Erythroblast (primary cell): ENCODE measurements around the gene GSTT2B.
"Not testable (repeated sequence)": the region's sequence is repeated elsewhere in the genome, so short reads cannot be mapped to it uniquely, and the experiment has no call there.

Experiments
- DNase-seq, 2 experiments: peaks; one replicate each; lab custom pipeline; 2025; lab: John Stamatoyannopoulos, UW
- GATA1 ChIP-seq: IDR thresholded peaks from 2 replicates; pipeline ENCODE4 v1.6.1; 2011; ENCODE audit warnings: low read depth, mild to moderate bottlenecking, control low read depth, low read length, moderate library complexity
- POLR2A ChIP-seq: IDR thresholded peaks from 2 replicates; pipeline ENCODE4 v1.6.1; 2011; ENCODE audit warnings: mild to moderate bottlenecking, low read length

Gene GSTT2B

GRCh38 chr22:23997092-23997491 is 36.1 kb upstream of the GSTT2B start:
- DNase-seq: no peak
- TF ChIP-seq GATA1 (no peak), POLR2A (no peak)

DNA sequence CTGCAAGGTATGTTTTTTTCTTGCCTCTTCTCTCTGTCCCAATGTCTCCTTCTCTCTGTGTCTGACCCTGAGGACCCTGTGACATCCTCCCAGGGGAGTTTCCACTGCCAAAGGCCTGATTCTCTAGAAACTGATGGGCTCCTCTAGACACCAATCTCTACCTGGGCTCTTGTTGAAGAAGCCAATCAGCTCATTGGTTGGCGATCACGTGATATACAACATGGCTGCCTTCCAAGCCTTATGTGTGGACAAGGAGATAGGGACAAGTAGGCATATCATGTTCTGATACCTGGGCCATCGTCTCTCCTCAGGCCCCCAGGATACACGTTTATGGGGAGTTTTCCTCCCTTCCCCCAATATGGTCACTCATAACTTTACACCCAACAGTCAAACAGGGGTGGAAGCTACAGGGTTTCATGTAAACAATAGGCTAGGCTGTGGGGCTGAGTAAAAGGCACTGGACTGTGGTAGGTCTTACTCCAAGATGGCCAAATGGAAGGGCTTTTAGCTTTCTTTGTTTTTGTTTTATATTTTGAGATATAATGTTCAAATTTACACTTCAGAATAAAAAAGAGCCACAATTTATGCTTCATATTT is 32.7 kb upstream of the GSTT2B start:
- DNase-seq: peak; percentile 55 to 81

GRCh38 chr22:23993080-23993479 is 32.1 kb upstream of the GSTT2B start:
- DNase-seq: not testable (repeated sequence)

DNA sequence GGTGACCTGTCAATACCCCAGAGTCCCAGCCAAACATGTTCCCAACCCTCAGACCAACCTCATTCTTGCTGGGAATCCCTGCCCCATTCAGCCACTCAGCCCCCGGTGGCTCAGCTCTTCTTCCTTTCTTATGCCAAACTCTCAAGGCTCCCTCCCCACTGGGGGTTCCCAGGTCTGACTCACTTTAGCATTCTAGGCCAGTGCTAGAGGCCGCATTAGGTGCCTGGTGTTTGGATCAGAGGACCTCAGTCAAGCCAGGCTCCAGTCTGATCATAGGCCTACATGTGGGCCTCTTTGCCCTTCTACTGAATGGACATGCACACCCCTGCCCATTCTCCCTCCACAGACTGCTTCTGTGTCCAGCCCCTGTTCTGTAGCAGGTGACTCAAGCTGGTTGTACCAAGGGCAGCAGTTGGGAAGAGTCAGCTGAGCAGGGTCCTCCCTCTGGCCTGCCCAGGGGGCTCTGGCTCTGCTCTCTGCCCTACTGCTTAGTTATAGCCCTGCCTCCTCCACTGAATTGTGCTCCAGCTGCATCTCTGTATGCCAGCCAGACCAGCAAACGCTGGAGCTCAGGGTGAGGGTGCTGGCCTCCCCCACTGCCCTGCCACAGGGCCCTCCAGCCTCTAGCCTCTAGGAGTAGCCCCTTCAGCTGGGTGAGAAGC is 28.7 kb upstream of the GSTT2B start:
- not testable (repeated sequence) for DNase-seq

DNA sequence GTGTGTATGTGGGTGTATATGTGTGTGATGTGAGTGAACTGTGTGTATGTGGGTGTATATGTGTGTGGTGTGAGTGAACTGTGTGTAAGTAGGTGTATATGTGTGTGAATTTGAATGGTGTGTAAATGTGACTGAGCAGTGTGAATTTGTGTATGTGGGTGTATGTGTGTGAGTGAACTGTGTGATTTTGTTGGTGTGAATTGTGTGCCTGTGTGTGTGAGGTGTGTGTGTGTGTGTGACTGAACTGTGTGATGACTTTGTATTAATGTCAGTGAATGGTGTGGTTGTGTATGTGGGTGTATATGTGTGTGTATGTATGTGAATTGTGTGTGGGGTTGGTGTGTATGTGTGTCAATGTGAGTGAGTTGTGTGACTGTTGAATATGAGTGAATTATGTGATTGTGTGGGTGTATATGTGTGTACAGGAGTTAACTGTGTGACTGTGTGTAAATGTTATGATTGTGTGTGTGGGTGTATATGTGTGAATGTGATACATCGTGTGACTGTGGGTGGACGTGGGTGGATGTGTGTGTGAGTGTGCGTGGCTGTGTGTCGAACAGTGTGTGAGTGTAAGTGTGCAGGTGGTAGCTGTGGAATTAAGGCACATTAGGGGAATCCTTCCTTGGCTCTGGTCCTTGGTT is 25.7 kb upstream of the GSTT2B start:
- not testable (repeated sequence) for DNase-seq

DNA sequence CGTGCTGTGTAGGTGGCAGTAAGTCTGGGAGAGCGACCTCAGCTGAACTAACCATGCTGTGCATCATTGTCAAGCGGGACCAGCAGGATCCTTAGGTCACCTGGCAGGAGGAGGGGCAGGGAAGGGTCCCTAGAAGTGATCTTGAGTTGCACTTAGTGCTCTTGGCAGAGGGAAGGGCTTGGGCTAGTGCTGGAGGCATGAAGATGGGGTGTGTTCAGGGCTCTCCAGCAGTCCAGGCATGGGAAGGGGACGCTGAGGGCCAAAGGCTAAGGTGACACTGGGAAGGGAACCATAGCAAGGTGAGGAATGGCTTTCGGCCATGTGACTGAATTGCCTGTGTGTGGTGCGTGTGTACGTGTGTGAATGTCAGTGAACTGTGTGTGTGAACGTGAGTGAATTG is 25.1 kb upstream of the GSTT2B start:
- DNase-seq: not testable (repeated sequence)

DNA sequence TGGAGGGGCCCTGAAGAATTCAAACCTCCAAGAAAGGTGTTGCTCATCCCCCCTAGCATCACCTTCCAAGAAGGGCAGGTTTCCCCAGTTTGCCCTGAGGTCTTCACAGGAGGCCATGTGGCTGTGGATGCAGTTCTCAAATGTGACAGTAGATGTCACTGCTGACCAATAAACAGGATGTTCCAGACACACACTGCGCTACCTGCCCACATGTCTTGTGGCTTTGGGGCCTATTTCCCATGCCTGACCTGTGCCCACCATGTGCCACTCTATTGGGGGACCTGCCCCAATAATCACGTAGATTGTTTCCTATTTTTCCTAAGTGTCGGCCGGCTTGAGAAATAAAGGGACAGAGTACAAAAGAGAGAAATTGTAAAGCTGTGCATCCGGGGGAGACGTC is 23.4 kb upstream of the GSTT2B start:
- DNase-seq: no peak
- TF ChIP-seq POLR2A (no peak), GATA1 (no peak)

GRCh38 chr22:23980567-23980966 is 19.6 kb upstream of the GSTT2B start:
- DNase-seq: not testable (repeated sequence)

GRCh38 chr22:23979557-23980240 is 18.7 kb upstream of the GSTT2B start, which contains the start of gene GSTT2:
Gene GSTT2 (plus strand): TSS chr22:23980134.
- DNase-seq: not testable (repeated sequence)

DNA sequence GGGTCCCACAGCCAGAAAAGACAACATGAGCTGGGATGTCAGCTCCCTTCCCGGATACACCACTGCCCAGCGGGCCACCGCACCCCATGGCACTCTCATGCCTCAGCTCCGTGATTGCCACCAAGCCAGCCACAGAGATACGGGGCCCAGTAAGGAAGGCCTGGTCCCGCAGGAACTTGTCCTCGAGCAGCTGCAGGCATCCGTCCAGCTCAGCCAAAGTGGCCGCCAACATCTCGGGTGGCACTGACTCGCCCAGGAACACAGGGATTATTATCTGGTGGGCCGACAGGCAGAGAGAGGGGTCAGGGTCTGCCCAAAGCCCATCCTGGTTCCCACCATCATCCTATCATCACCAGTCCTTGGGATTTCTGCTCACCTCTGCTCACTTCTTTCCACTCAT is 16.3 kb upstream of the GSTT2B start:
- not testable (repeated sequence) for DNase-seq

- DNase-seq: not testable (repeated sequence)
Measured at GRCh38 chr22:23974836-23975352, 13.9 kb upstream of the GSTT2B start.

GRCh38 chr22:23974345-23974744 is 13.3 kb upstream of the GSTT2B start, which contains the start of gene DDT:
Gene DDT (minus strand): TSS chr22:23974441. CDS start chr22:23974414, 27 bp downstream.
- DNase-seq: not testable (repeated sequence)

GRCh38 chr22:23971927-23972326 is 10.9 kb upstream of the GSTT2B start:
- DNase-seq: not testable (repeated sequence)

DNA sequence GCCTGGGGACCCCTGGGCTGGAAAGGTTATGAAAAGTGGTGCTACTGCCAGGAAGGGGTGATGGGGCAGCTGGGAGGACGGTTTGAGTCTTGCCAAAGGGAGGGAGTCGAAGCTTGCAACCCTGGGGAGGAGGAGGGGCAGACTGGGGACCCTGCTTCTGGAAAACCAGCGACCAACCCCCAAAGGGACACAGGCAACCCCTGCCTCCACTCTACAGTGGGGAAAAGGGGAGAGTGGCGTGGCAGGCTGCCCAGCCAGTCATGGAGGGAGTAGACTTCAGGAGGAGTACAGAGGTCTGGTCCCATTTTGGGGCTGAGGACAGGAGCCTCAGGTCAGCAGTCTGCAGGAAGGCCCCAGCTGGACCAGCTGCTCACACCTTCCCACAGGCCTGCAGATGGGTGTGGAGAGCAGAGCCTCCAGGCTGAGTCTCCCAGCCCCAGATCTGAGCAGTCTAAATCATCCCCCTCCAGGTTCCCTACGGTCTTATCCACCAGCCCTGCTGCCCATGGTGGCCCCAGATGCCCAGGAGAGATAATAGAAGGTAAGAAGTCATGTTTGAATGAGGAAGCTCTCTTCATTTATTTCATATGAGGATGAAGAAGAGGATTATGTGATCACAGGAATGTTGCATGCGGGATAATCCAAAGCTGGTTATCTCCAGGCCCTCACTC is 10.0 kb upstream of the GSTT2B start:
- DNase-seq: peak; percentile 63 to 89

GRCh38 chr22:23970201-23970641 is 9.2 kb upstream of the GSTT2B start:
- no peak for DNase-seq
- TF ChIP-seq GATA1: no peak
- TF ChIP-seq POLR2A: no peak

More for the DNA sequence above, 10.0 kb upstream of the GSTT2B start:
- no peak for TF ChIP-seq POLR2A
- no peak for TF ChIP-seq GATA1
